A549 (cell line): ENCODE results near the gene PKDREJ.

Experiments used
- CHD4 ChIP-seq: fragments of 200-600 bp; sonication (generic); IDR thresholded peaks from 2 replicates; pipeline ENCODE4 v1.6.1; 2016; ENCODE audit warnings: antibody characterized with exemption, mild to moderate bottlenecking, borderline replicate concordance
- EP300 ChIP-seq, 2 experiments: fragments of >200 bp; sonication (Bioruptor Twin); formaldehyde crosslinking; IDR thresholded peaks; 2 replicates in 1 of 2; 3 replicates in 1 of 2; pipeline ENCODE4 v1.6.1; 2016 to 2017
- FOSL2 ChIP-seq, 2 experiments: fragments of 450-650 bp in 1 of 2; fragments of >200 bp in 1 of 2; sonication (Bioruptor Twin) in 1 of 2; formaldehyde crosslinking; IDR thresholded peaks; 2 replicates each; pipeline versions ENCODE4 v1.5.0 to v1.6.1; 2016 to 2020; ENCODE audit warnings: mild to moderate bottlenecking in 1 of 2, moderate library complexity in 1 of 2
- JUNB ChIP-seq: fragments of >200 bp; sonication (Bioruptor Twin); formaldehyde crosslinking; IDR thresholded peaks from 2 replicates; pipeline ENCODE4 v1.6.1; 2016
- TF ChIP-seq, protein P1 (sequence below): fragments of >200 bp; sonication (Bioruptor Twin); formaldehyde crosslinking; IDR thresholded peaks from 3 replicates; pipeline ENCODE4 v1.5.1; 2016

- no peak for TF ChIP-seq JUNB
- TF ChIP-seq, protein P1, sequence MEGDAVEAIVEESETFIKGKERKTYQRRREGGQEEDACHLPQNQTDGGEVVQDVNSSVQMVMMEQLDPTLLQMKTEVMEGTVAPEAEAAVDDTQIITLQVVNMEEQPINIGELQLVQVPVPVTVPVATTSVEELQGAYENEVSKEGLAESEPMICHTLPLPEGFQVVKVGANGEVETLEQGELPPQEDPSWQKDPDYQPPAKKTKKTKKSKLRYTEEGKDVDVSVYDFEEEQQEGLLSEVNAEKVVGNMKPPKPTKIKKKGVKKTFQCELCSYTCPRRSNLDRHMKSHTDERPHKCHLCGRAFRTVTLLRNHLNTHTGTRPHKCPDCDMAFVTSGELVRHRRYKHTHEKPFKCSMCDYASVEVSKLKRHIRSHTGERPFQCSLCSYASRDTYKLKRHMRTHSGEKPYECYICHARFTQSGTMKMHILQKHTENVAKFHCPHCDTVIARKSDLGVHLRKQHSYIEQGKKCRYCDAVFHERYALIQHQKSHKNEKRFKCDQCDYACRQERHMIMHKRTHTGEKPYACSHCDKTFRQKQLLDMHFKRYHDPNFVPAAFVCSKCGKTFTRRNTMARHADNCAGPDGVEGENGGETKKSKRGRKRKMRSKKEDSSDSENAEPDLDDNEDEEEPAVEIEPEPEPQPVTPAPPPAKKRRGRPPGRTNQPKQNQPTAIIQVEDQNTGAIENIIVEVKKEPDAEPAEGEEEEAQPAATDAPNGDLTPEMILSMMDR = no peak
- no peak for TF ChIP-seq CHD4
- no peak for TF ChIP-seq EP300 (IDR thresholded peaks at IDR 0.05)
- TF ChIP-seq FOSL2 (IDR thresholded peaks at IDR 0.05) = no peak
- no peak for TF ChIP-seq FOSL2 (CRISPR knock-in tag; IDR thresholded peaks at IDR 0.05)
Observed at GRCh38 chr22:46209262-46209661, 53.9 kb downstream of the PKDREJ start.
